Measurements from ENCODE around the gene CLDN20. TPM values are rescaled to one million over a fixed set of nuclear protein-coding genes. Genes with fewer than 3 reads are reported as not detected.

CLDN20 gene
- total and polyA plus RNA-seq, 2 of the 4 experiments (the other 2 are of a cell fraction): not detected

DNA sequence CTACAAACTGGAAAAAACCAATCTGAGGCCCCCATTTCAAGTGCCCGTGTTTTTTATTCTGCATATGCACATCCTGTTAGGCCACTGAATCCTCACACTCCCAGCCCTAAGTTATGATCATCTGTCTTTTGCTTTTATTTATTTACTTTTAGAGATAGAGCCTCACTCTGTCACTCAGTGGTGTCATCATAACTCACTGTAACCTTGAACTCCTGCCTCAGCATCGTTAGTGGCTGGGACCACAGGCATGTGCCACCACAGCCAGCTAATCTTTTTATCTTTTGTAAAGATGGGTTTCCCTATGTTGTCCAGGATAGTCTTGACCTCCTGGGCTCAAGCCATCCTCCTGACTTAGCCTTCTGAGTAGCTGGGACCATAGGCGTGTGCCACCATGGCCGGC is 29.6 kb upstream of the CLDN20 start:
- CTCF ChIA-PET: no interaction called here

More for the DNA sequence above, 29.6 kb upstream of the CLDN20 start:
- no peak for ATAC-seq (ENCODE audit: low read depth)
- dilution Hi-C loops (cut with HindIII; ENCODE audit: low sequenced_read_pairs, unreplicated experiment) (no loop called here), in situ Hi-C loops (cut with MboI; ENCODE audit: low sequenced_read_pairs) (no loop called here), intact Hi-C loops (cut with micrococcal nuclease) (no loop called here)
- Histone ChIP-seq H4K5ac (ENCODE audit: low read depth, low read length) (no peak overlapping the region), H3K9ac (ENCODE audit: low read depth, low read length) (no peak overlapping the region), H3K4me2 (ENCODE audit: low read depth, low read length) (no peak overlapping the region), H3K4ac (ENCODE audit: low read depth, low read length) (no peak overlapping the region), H3K56ac (ENCODE audit: extremely low read depth, insufficient read depth, low read length) (no peak overlapping the region), H3K79me1 (ENCODE audit: low read depth in 1 of 2, low read length in 2 of 2) (no peaks in the 10 kb centered on the region), H2BK5ac (ENCODE audit: low read depth, low read length, poor library complexity, severe bottlenecking) (no peak overlapping the region), H3K4me1 (ENCODE audit: control insufficient read depth, insufficient read depth, low read length) (peaks cover 4% of the 10 kb centered on the region; the same call in 1 of the 2 replicates), H3K23ac (ENCODE audit: low read depth, low read length) (no peak overlapping the region), H3K36me3 (ENCODE audit: control insufficient read depth, insufficient read depth, low read length) (no peaks in the 10 kb centered on the region), H4K8ac (ENCODE audit: low read depth in 2 of 2, low read length in 2 of 2) (no peak overlapping the region), H3K27ac (ENCODE audit: insufficient read depth, low read length) (no peak overlapping the region), H3K9me3 (ENCODE audit: control insufficient read depth, insufficient read depth, low read length) (no peaks in the 10 kb centered on the region; the same call in 1 of the 2 replicates), H4K91ac (ENCODE audit: insufficient read depth, low read depth, low read length) (no peak overlapping the region), H3K27me3 (ENCODE audit: control insufficient read depth, insufficient read depth, low read length) (no peaks in the 10 kb centered on the region), H3K4me3 (ENCODE audit: insufficient read depth, low read depth, low read length) (no peak overlapping the region), H2AFZ (replicated peaks; ENCODE audit: low read length, poor library complexity) (no peak overlapping the region), H2BK20ac (ENCODE audit: low read depth, low read length) (no peak overlapping the region), H2BK120ac (ENCODE audit: low read depth, low read length) (no peak overlapping the region), H3K14ac (replicated peaks; ENCODE audit: low read depth, low read length) (no peak overlapping the region), H2AK9ac (replicated peaks; ENCODE audit: low read depth, low read length, poor library complexity) (no peak overlapping the region), H2AK5ac (ENCODE audit: low read depth, low read length) (no peak overlapping the region), H3K18ac (ENCODE audit: low read depth, low read length) (no peak overlapping the region), H4K20me1 (ENCODE audit: insufficient read depth, low read length) (no peaks in the 10 kb centered on the region), H3K9me1 (ENCODE audit: insufficient read depth, low read length) (no peaks in the 10 kb centered on the region; the same call in 1 of the 2 replicates), H2BK15ac (ENCODE audit: low read depth, low read length) (no peak overlapping the region)
- no CpG with 5 or more reads among the region's 4 CpGs for WGBS, 2 experiments (ENCODE audit: extremely low coverage in 2 of 2, insufficient read length in 1 of 2)
- DNase-seq: no peak
- no TSS peak for BruUV-seq (replicated peaks)
- TF ChIP-seq CEBPB (IDR thresholded peaks at IDR 0.05; ENCODE audit: low read depth, low read length): no peak
- no peak for TF ChIP-seq RFX5 (IDR thresholded peaks at IDR 0.05; ENCODE audit: low read depth, low read length)
- TF ChIP-seq POLR2A (IDR thresholded peaks at IDR 0.05; ENCODE audit: low read depth, low read length): no peak
- TF ChIP-seq NFE2L2 (IDR thresholded peaks at IDR 0.05; ENCODE audit: low read depth, low read length): no peak
- TF ChIP-seq, protein P1, sequence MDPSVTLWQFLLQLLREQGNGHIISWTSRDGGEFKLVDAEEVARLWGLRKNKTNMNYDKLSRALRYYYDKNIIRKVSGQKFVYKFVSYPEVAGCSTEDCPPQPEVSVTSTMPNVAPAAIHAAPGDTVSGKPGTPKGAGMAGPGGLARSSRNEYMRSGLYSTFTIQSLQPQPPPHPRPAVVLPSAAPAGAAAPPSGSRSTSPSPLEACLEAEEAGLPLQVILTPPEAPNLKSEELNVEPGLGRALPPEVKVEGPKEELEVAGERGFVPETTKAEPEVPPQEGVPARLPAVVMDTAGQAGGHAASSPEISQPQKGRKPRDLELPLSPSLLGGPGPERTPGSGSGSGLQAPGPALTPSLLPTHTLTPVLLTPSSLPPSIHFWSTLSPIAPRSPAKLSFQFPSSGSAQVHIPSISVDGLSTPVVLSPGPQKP (IDR thresholded peaks at IDR 0.05; ENCODE audit: borderline replicate concordance, low read depth, low read length): no peak
- POLR2A ChIA-PET (ENCODE audit: unreplicated experiment): no interaction called here

Measured in IMR-90 (cell line).